DMS 273 (cell line): ENCODE data around the gene STK17A.
A peak's percentile ranks its signal among the peaks of the same experiment; 100 is the strongest.
"Not testable (repeated sequence)": the region's sequence is repeated elsewhere in the genome, so short reads cannot be mapped to it uniquely, and the experiment has no call there.

Source experiments
- DNase-seq: peaks from one replicate; lab custom pipeline; 2025; ENCODE audit not compliant: unreplicated experiment; lab: John Stamatoyannopoulos, UW

The STK17A gene

GRCh38 chr7:43565786-43566185, 17.1 kb upstream of the STK17A start:
- DNase-seq: no peak

- DNase-seq: no peak
These were observed 14.4 kb upstream of the STK17A start for GRCh38 chr7:43568529-43568928.

GRCh38 chr7:43569424-43569823, 13.5 kb upstream of the STK17A start:
- DNase-seq: no peak

- no peak for DNase-seq
These were observed 12.1 kb upstream of the STK17A start for GRCh38 chr7:43570688-43571365.

- DNase-seq: no peak
These were observed 10.3 kb upstream of the STK17A start for GRCh38 chr7:43572516-43573049.

- not testable (repeated sequence) for DNase-seq
These were observed 9.1 kb upstream of the STK17A start for GRCh38 chr7:43573832-43574231.

- no peak for DNase-seq
These were observed 7.4 kb upstream of the STK17A start for GRCh38 chr7:43575506-43575905.

GRCh38 chr7:43576241-43576640, 6.7 kb upstream of the STK17A start:
- no peak for DNase-seq

GRCh38 chr7:43577485-43577951, 5.4 kb upstream of the STK17A start:
- DNase-seq: peak; percentile 33

GRCh38 chr7:43583424-43584194, 701 bp downstream of the STK17A start:
- peak; percentile 85 for DNase-seq

- DNase-seq: peak; percentile 49
These were observed 1.3 kb downstream of the STK17A start for GRCh38 chr7:43584195-43584586.

- DNase-seq: not testable (repeated sequence)
These were observed 1.8 kb downstream of the STK17A start for GRCh38 chr7:43584733-43585132.

- DNase-seq: peak; percentile 23
These were observed 2.7 kb downstream of the STK17A start for GRCh38 chr7:43585562-43585961.

- no peak for DNase-seq
These were observed 3.5 kb downstream of the STK17A start for GRCh38 chr7:43586251-43586900.

- no peak for DNase-seq
These were observed 5.7 kb downstream of the STK17A start for GRCh38 chr7:43588477-43589132.

- DNase-seq: no peak
These were observed 6.2 kb downstream of the STK17A start for GRCh38 chr7:43589133-43589478.

- DNase-seq: no peak
These were observed 6.8 kb downstream of the STK17A start for GRCh38 chr7:43589728-43590127.

- no peak for DNase-seq
These were observed 8.1 kb downstream of the STK17A start for GRCh38 chr7:43590862-43591557.

GRCh38 chr7:43591558-43592180, 8.8 kb downstream of the STK17A start:
- no peak for DNase-seq

- DNase-seq: no peak
These were observed 9.4 kb downstream of the STK17A start for GRCh38 chr7:43592326-43592725.
